Measurements from ENCODE around the gene PCSK5. TPM values are rescaled to one million over a fixed set of nuclear protein-coding genes. Genes with fewer than 3 reads are reported as not detected.

The PCSK5 gene
- total RNA-seq, 2 donors from 2014 or later = 2.5 to 3.5 TPM

DNA sequence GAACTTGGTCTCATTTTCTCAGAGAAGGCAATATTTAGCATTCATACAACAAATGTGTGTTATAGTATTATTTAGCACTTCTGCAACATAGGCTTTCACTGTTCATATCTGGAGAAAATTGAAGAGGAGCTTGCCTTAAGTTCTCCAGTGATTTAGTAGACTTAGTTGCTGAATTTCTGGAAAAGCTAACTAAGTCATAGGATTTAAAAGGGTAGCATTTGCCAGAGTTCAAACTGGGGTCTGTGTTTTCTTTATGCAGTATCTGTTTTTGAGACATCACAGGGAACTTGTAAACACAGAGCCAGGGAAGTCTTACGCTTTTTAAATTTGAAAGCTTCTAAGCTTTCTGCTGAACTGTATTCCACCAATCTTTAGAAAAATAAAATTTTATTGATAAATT lies 8.7 kb upstream of the PCSK5 start:
- Histone ChIP-seq H3K9me3 (ENCODE audit: control insufficient read depth, low read length) (no peaks in the 10 kb centered on the region), H3K4me3 (ENCODE audit: low read length) (no peak overlapping the region), H3K27ac (ENCODE audit: low read depth, low read length) (no peak overlapping the region), H3K36me3 (ENCODE audit: control insufficient read depth, insufficient read depth, low read length) (no peaks in the 10 kb centered on the region), H3K9ac (ENCODE audit: extremely low read depth, low read length, poor library complexity, severe bottlenecking) (no peak overlapping the region), H3K4me1 (ENCODE audit: control insufficient read depth, insufficient read depth, low read length) (no peaks in the 10 kb centered on the region), H3K27me3 (ENCODE audit: control insufficient read depth, insufficient read depth, low read length, poor library complexity, severe bottlenecking) (peaks cover under 1% of the 10 kb centered on the region)
- WGBS, 2 experiments (ENCODE audit: insufficient coverage in 1 of 2, insufficient read length in 1 of 2) = 86% methylated on average over 1 of the region's 1 CpG; no CpG with 5 or more reads in 1 of the 2 experiments
- Mint-ChIP-seq H3K27me3 (ENCODE audit: insufficient read depth) (peaks cover 9% of the 10 kb centered on the region), H3K9me3 (no peaks in the 10 kb centered on the region), H3K4me3 (no peak overlapping the region), H3K4me1 (no peaks in the 10 kb centered on the region), H3K36me3 (ENCODE audit: low read depth) (no peaks in the 10 kb centered on the region), H3K27ac (no peak overlapping the region)
- DNase-seq = no peak
- TF ChIP-seq, protein P1, sequence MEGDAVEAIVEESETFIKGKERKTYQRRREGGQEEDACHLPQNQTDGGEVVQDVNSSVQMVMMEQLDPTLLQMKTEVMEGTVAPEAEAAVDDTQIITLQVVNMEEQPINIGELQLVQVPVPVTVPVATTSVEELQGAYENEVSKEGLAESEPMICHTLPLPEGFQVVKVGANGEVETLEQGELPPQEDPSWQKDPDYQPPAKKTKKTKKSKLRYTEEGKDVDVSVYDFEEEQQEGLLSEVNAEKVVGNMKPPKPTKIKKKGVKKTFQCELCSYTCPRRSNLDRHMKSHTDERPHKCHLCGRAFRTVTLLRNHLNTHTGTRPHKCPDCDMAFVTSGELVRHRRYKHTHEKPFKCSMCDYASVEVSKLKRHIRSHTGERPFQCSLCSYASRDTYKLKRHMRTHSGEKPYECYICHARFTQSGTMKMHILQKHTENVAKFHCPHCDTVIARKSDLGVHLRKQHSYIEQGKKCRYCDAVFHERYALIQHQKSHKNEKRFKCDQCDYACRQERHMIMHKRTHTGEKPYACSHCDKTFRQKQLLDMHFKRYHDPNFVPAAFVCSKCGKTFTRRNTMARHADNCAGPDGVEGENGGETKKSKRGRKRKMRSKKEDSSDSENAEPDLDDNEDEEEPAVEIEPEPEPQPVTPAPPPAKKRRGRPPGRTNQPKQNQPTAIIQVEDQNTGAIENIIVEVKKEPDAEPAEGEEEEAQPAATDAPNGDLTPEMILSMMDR (conservative IDR thresholded peaks at IDR 0.05) = no peak

DNA sequence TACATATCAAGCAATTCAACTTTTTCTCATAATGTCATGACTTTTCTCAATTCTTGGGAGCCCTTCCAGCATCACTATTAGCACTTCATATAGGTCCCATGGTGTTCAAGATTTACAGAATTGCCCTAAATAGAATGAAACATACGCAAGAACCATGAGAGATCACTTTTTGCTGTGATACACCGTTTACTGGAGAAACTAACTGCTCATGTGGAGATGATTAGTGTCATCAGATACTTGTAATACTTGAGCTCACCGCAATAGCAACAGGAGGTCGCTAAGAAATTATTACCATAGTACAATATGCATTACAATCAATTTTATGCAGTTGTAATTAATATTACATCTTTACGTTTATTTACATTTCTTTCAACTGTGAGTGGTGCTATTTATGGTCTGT lies 4.8 kb upstream of the PCSK5 start:
- Histone ChIP-seq H3K27me3 (ENCODE audit: control insufficient read depth, insufficient read depth, low read length, poor library complexity, severe bottlenecking) (peaks cover 27% of the 10 kb centered on the region), H3K9ac (ENCODE audit: extremely low read depth, low read length, poor library complexity, severe bottlenecking) (no peak overlapping the region), H3K9me3 (ENCODE audit: control insufficient read depth, low read length) (no peaks in the 10 kb centered on the region), H3K27ac (ENCODE audit: low read depth, low read length) (no peak overlapping the region), H3K36me3 (ENCODE audit: control insufficient read depth, insufficient read depth, low read length) (no peaks in the 10 kb centered on the region), H3K4me1 (ENCODE audit: control insufficient read depth, insufficient read depth, low read length) (no peaks in the 10 kb centered on the region), H3K4me3 (ENCODE audit: low read length) (no peak overlapping the region)
- Mint-ChIP-seq H3K4me3 (no peak overlapping the region), H3K4me1 (no peaks in the 10 kb centered on the region), H3K9me3 (no peaks in the 10 kb centered on the region), H3K27ac (no peak overlapping the region), H3K27me3 (ENCODE audit: insufficient read depth) (peaks cover 43% of the 10 kb centered on the region), H3K36me3 (ENCODE audit: low read depth) (no peaks in the 10 kb centered on the region)
- WGBS, 2 experiments (ENCODE audit: insufficient coverage in 1 of 2, insufficient read length in 1 of 2) = 97 to 100% methylated on average over 2 to 3 of the region's 5 CpGs
- TF ChIP-seq, protein P1 (conservative IDR thresholded peaks at IDR 0.05) = no peak
- no peak for DNase-seq

DNA sequence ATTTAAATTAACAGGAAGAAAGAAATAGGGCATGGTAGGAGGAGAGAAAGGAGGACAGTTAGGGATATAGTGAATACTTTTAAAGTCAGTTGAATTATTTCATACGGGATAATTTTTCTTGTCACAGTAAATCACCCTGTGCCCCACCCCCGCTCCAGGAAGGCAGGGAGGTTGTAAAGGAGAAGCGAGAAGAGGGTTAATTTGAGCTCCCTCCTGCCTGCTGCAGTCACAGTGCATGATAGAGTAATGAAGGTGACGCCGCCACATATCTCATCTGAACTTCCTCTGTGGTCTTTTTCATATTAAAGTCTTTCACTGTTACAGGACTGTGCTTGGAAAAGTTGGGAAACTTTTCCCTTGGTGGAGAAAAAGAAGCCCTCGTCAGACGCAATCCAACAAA lies 896 bp upstream of the PCSK5 start:
- Histone ChIP-seq H3K27me3 (ENCODE audit: control insufficient read depth, insufficient read depth, low read length, poor library complexity, severe bottlenecking) (peaks cover 63% of the 10 kb centered on the region), H3K4me1 (ENCODE audit: control insufficient read depth, insufficient read depth, low read length) (no peaks in the 10 kb centered on the region), H3K4me3 (ENCODE audit: low read length) (peak overlapping the region; percentile 90), H3K9ac (ENCODE audit: extremely low read depth, low read length, poor library complexity, severe bottlenecking) (no peak overlapping the region), H3K27ac (ENCODE audit: low read depth, low read length) (no peak overlapping the region), H3K9me3 (ENCODE audit: control insufficient read depth, low read length) (no peaks in the 10 kb centered on the region), H3K36me3 (ENCODE audit: control insufficient read depth, insufficient read depth, low read length) (no peaks in the 10 kb centered on the region)
- TF ChIP-seq, protein P1 (conservative IDR thresholded peaks at IDR 0.05) = no peak
- H3K27ac Mint-ChIP-seq = no peak overlapping the region
- 15% methylated on average over 7 of the region's 7 CpGs; no CpG with 5 or more reads in 1 of the 2 experiments for WGBS, 2 experiments (ENCODE audit: insufficient coverage in 1 of 2, insufficient read length in 1 of 2)
- no peak for DNase-seq
- H3K36me3 Mint-ChIP-seq (ENCODE audit: low read depth) = no peaks in the 10 kb centered on the region
- H3K4me1 Mint-ChIP-seq = peaks cover 13% of the 10 kb centered on the region
- no peaks in the 10 kb centered on the region for H3K9me3 Mint-ChIP-seq
- H3K4me3 Mint-ChIP-seq = peak overlapping the region; percentile 71
- H3K27me3 Mint-ChIP-seq (ENCODE audit: insufficient read depth) = peaks cover 78% of the 10 kb centered on the region

All from endodermal cell (in vitro differentiated cells).